Uterus (tissue), 2 donors: ENCODE results near the gene IER3.

ENCODE experiments used
- CTCF ChIP-seq, 4 experiments: fragments of 200-600 bp in 2 of 4; fragments of 450-650 bp in 2 of 4; sonication (generic) in 2 of 4; IDR thresholded peaks; one replicate each; pipeline ENCODE4 v1.5.1; 2016 to 2019; ENCODE audit warnings: antibody characterized with exemption in 4 of 4, mild to moderate bottlenecking in 2 of 4, moderate library complexity in 1 of 4
- POLR2A ChIP-seq, 2 donors: fragments of 450-650 bp; IDR thresholded peaks; one replicate each; pipeline ENCODE4 v1.6.1; 2016; ENCODE audit warnings: antibody characterized with exemption in 2 of 2, mild to moderate bottlenecking in 1 of 2, moderate library complexity in 1 of 2

- no peak for TF ChIP-seq CTCF (IDR thresholded peaks at IDR 0.05)
- TF ChIP-seq POLR2A (IDR thresholded peaks at IDR 0.05): no peak
Observed at GRCh38 chr6:30778001-30778635, 33.8 kb upstream of the IER3 start.
